NCI-H146 treated with DMSO at 0.1 percent for 48 hours (cell line): Measurements from ENCODE around the gene SNX3.

ENCODE experiments used
- DNase-seq: peaks from one replicate; lab custom pipeline; 2025; ENCODE audit not compliant: unreplicated experiment; lab: John Stamatoyannopoulos, UW

Gene SNX3

GRCh38 chr6:108171291-108171917 is 89.4 kb downstream of the SNX3 start:
- DNase-seq, result no peak

- DNase-seq, result no peak
Observed at GRCh38 chr6:108170332-108171290, 90.2 kb downstream of the SNX3 start.

GRCh38 chr6:108169464-108170331 is 91.1 kb downstream of the SNX3 start:
- DNase-seq, result no peak

DNA sequence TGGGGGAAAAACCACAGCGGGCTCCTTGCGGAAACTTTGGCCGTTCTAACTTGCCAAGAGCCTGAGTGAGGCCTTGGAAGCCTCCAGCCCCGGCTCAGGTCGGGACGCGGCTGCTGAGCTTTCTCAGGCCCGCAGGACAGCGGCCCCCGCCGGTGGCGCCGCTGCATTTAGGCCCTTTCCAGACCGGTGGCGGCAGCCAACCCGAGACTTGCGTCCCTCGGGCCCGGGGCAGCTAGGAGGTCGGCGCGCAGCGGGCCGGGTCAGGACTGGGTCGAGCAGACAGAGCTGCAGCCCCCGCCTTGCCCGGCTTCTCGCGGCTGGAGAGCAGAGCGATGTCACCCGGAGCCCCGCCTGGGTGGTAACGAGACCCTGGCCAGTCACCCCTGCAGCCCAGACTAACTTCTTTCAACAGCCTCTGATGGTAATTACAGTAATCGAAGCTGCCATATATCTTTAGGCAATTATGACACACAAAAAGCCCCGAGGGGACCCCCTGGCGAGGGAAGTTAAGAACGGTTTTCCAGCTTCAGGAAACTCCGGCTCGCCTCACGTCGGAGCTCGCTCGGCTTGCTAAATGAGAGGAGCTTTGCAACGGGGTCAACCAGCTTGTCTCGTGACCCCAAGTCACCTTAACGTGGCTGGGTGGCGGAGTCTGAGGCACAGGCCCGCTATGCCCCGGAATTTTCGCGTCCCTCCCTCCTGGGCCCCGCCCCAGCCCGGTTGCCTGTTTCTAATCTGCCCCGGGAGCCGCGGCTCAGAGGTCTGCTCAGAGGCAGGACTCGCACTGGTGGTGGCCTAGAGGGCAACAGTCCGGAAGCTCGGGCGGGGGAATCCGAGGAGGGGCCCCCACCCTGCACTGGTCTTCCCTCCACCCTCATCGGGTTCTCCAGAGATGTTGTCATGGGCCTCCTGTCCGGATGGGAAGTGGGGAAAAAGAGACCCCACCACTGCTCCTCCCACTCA is 92.1 kb downstream of the SNX3 start:
- DNase-seq, result no peak

GRCh38 chr6:108168090-108168463 is 92.8 kb downstream of the SNX3 start:
- no peak for DNase-seq

GRCh38 chr6:108167449-108168089 is 93.3 kb downstream of the SNX3 start:
- DNase-seq, result no peak

DNA sequence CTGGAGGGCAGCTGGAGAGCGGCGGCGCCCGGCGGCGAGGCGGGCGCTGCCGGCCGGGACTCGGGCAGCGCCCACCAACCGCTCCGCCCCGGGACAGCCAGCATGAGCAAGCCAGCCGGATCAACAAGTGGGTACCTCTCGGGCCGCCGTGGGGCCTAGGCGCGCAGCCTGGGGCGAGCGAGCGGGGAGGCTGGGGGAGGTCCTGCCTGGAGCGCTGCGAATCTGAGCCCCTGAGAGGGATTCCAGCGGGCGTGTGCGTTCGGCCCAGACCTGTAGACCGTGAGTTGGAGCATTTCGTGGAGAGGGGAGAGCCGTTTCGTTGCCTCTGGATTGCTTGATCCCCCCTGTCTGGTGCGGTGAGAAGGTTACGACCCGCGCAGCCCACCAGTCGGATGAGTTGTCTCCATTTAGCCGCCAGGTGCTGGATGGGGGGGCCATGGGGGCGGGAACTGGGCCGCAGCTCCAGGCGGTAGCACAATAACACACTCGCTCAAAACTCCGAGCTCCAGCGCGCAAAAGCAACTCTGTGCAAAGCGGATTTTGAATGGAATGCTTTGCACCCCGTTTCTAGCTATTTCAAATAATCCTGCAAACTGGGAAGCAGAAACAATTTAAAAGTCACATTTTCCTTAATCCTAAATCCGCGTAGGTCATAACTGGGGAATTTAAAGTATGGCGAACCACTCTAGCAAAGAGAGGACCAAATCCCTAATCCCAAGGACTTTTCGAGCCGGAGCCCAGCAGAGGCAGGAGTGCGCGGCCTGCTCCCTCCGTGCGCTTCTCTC is 94.0 kb downstream of the SNX3 start:
- no peak for DNase-seq

DNA sequence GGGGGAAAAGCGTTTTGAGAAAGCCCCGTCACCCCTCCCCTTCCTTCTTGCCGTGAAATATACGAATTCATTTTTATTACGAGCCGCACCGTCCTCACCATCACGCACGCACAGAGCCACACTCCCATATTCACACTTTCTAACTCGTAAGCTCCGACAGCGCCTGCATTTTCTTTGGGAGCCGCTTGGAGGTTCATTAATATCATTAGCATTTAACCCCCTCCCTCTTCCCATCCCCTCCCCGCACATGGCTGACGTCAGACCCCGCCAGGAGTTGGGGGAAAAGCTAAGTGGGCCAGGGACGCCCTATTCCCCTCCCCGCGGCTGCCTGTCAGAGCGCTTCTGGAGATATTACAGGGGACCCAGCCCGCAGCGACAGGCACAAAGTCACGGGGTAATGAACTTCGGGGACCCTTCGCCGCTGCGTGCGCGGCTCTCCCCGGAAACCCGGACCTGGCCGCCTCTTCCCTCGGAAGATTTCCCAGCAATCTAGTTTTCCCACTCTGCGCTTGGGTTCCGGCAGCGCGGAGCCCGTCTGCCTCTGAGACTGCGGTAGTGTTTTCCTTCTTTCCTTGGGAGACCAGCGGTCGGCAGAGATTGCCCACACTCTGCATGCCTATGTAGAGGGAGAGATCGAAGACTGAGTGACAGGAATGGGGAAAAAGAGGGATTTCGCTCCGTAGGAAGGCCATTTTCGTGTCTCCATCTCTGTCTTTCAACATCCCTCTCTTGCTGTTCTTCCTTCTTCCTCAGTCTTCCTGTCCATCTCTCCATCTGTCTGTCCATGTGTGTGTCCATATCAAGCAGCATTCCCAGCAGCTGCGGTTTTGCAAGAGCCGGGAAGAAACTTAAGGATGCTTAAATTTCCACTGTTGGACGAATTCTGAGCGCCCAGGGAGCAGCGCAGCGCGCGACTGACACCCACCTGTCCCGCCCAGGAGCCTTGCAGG is 94.9 kb downstream of the SNX3 start, which contains the start of gene NR2E1:
NR2E1 (plus strand) TSS at position 309 of the 950 bp plus-strand sequence. CDS start 744 bp downstream, outside the sequence.
- no peak for DNase-seq

GRCh38 chr6:108164815-108165706 is 95.8 kb downstream of the SNX3 start:
- no peak for DNase-seq

GRCh38 chr6:108164543-108164814 is 96.4 kb downstream of the SNX3 start:
- DNase-seq, result no peak

- DNase-seq, result no peak
Observed at GRCh38 chr6:108163644-108164542, 96.9 kb downstream of the SNX3 start.

GRCh38 chr6:108163267-108163643 is 97.6 kb downstream of the SNX3 start:
- DNase-seq, result no peak

- no peak for DNase-seq
Observed at GRCh38 chr6:108161724-108162282, 99.0 kb downstream of the SNX3 start.
